Panc1 (cell line): Measurements from ENCODE around the gene TRMT5.

Source experiments
- TF ChIP-seq, protein P1 (sequence below): fragments of 450-650 bp; IDR thresholded peaks from 2 replicates; pipeline ENCODE4 v1.5.1; 2017; ENCODE audit warnings: mild to moderate bottlenecking
- TF ChIP-seq, protein P2 (sequence below), 2 experiments: IDR thresholded peaks; 2 replicates each; pipeline ENCODE4 v1.6.1; 2011 to 2012; ENCODE audit warnings: low read depth in 2 of 2, control low read depth in 1 of 2, low read length in 1 of 2, mild to moderate bottlenecking in 1 of 2, moderate library complexity in 1 of 2; ENCODE audit not compliant: insufficient read depth in 1 of 2

GRCh38 chr14:60935319-60935718, 45.6 kb downstream of the TRMT5 start:
- TF ChIP-seq, protein P1, sequence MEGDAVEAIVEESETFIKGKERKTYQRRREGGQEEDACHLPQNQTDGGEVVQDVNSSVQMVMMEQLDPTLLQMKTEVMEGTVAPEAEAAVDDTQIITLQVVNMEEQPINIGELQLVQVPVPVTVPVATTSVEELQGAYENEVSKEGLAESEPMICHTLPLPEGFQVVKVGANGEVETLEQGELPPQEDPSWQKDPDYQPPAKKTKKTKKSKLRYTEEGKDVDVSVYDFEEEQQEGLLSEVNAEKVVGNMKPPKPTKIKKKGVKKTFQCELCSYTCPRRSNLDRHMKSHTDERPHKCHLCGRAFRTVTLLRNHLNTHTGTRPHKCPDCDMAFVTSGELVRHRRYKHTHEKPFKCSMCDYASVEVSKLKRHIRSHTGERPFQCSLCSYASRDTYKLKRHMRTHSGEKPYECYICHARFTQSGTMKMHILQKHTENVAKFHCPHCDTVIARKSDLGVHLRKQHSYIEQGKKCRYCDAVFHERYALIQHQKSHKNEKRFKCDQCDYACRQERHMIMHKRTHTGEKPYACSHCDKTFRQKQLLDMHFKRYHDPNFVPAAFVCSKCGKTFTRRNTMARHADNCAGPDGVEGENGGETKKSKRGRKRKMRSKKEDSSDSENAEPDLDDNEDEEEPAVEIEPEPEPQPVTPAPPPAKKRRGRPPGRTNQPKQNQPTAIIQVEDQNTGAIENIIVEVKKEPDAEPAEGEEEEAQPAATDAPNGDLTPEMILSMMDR, result no peak
- TF ChIP-seq, protein P2, sequence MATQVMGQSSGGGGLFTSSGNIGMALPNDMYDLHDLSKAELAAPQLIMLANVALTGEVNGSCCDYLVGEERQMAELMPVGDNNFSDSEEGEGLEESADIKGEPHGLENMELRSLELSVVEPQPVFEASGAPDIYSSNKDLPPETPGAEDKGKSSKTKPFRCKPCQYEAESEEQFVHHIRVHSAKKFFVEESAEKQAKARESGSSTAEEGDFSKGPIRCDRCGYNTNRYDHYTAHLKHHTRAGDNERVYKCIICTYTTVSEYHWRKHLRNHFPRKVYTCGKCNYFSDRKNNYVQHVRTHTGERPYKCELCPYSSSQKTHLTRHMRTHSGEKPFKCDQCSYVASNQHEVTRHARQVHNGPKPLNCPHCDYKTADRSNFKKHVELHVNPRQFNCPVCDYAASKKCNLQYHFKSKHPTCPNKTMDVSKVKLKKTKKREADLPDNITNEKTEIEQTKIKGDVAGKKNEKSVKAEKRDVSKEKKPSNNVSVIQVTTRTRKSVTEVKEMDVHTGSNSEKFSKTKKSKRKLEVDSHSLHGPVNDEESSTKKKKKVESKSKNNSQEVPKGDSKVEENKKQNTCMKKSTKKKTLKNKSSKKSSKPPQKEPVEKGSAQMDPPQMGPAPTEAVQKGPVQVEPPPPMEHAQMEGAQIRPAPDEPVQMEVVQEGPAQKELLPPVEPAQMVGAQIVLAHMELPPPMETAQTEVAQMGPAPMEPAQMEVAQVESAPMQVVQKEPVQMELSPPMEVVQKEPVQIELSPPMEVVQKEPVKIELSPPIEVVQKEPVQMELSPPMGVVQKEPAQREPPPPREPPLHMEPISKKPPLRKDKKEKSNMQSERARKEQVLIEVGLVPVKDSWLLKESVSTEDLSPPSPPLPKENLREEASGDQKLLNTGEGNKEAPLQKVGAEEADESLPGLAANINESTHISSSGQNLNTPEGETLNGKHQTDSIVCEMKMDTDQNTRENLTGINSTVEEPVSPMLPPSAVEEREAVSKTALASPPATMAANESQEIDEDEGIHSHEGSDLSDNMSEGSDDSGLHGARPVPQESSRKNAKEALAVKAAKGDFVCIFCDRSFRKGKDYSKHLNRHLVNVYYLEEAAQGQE (IDR thresholded peaks at IDR 0.05; ENCODE audit: insufficient read depth in 1 of 2, low read depth in 2 of 2, low read length in 1 of 2), result no peak
